Vagina (tissue), 2 donors: ENCODE results near the gene TBX18.

Source experiments
- POLR2A ChIP-seq, 2 donors: fragments of 450-650 bp; IDR thresholded peaks; one replicate each; pipeline ENCODE4 v1.6.1; 2017; ENCODE audit warnings: antibody characterized with exemption in 2 of 2, mild to moderate bottlenecking in 2 of 2, moderate library complexity in 2 of 2
- POLR2AphosphoS5 ChIP-seq, 2 donors: sonication (generic); formaldehyde crosslinking; IDR thresholded peaks; one replicate each; pipeline ENCODE4 v1.9.0; 2017; ENCODE audit warnings: antibody characterized with exemption in 2 of 2, mild to moderate bottlenecking in 2 of 2, low read depth in 1 of 2; ENCODE audit not compliant: insufficient read depth in 1 of 2
- TF ChIP-seq, protein P1 (sequence below), 3 experiments: fragments of 450-650 bp in 2 of 3; fragments of 200-600 bp in 1 of 3; sonication (generic) in 1 of 3; IDR thresholded peaks; one replicate each; pipeline ENCODE4 v1.5.1; 2017 to 2019; ENCODE audit warnings: antibody characterized with exemption in 3 of 3, mild to moderate bottlenecking in 2 of 3, moderate library complexity in 2 of 3

DNA sequence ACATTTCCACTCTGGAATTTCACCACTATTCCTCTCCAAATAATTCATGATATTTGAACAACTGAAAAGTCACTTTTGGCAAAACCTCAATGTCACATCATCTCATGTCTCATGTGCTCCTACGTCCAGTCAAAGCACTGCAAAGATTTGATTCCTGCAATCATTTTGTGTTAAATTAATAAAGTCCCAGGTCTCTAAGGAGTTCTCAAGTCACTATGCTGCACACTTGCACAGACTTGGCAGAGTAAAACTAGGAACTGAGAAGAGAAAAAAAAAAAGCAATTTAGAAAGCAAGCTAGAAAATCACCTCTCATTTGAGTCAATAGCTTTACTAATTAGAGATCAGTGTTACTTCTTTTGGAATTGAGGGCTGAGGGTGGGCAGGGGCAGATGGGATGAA is 11.2 kb downstream of the TBX18 start:
- TF ChIP-seq, protein P1, sequence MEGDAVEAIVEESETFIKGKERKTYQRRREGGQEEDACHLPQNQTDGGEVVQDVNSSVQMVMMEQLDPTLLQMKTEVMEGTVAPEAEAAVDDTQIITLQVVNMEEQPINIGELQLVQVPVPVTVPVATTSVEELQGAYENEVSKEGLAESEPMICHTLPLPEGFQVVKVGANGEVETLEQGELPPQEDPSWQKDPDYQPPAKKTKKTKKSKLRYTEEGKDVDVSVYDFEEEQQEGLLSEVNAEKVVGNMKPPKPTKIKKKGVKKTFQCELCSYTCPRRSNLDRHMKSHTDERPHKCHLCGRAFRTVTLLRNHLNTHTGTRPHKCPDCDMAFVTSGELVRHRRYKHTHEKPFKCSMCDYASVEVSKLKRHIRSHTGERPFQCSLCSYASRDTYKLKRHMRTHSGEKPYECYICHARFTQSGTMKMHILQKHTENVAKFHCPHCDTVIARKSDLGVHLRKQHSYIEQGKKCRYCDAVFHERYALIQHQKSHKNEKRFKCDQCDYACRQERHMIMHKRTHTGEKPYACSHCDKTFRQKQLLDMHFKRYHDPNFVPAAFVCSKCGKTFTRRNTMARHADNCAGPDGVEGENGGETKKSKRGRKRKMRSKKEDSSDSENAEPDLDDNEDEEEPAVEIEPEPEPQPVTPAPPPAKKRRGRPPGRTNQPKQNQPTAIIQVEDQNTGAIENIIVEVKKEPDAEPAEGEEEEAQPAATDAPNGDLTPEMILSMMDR (IDR thresholded peaks at IDR 0.05): no peak
- TF ChIP-seq POLR2A (IDR thresholded peaks at IDR 0.05) (no peak), POLR2AphosphoS5 (IDR thresholded peaks at IDR 0.05; ENCODE audit: insufficient read depth in 1 of 2, low read depth in 1 of 2) (no peak)
